Lung (tissue), 12 donors: ENCODE measurements around the gene PTPRJ. TPM values are rescaled to one million over a fixed set of nuclear protein-coding genes. Genes with fewer than 3 reads are reported as not detected.

ENCODE experiments used
- ATAC-seq: fragments of 200-7000 bp; cut with Tn5 transposase; one replicate; pipeline ENCODE4 v1.9.1; 2020; ENCODE audit warnings: moderate number of reproducible peaks; ENCODE audit not compliant: insufficient read depth, low FRiP score
- DNase-seq, 3 donors: peaks; one replicate each; pipeline ENCODE4 v3.0.0-alpha.2; 2013 to 2017
- H3K27ac ChIP-seq, 2 donors: one replicate each; pipeline ENCODE4 v1.5.1; 2013; ENCODE audit warnings: mild to moderate bottlenecking in 2 of 2, moderate library complexity in 2 of 2, control low read depth in 1 of 2, inconsistent platforms in 1 of 2, low read depth in 1 of 2, low read length in 1 of 2
- H3K27me3 ChIP-seq, 3 donors: one replicate each; pipeline ENCODE4 v1.5.1; 2013; ENCODE audit warnings: low read length in 2 of 3; ENCODE audit not compliant: control insufficient read depth in 3 of 3, insufficient read depth in 3 of 3
- H3K36me3 ChIP-seq, 4 donors: one replicate each; pipeline ENCODE4 v1.5.1; 2013; ENCODE audit warnings: low read length in 4 of 4, mild to moderate bottlenecking in 1 of 4, moderate library complexity in 1 of 4; ENCODE audit not compliant: control insufficient read depth in 4 of 4, insufficient read depth in 4 of 4
- H3K4me1 ChIP-seq, 5 donors: one replicate each; pipeline ENCODE4 v1.5.1; 2013; ENCODE audit warnings: low read length in 5 of 5, mild to moderate bottlenecking in 2 of 5, moderate library complexity in 1 of 5; ENCODE audit not compliant: control insufficient read depth in 5 of 5, insufficient read depth in 5 of 5
- H3K4me3 ChIP-seq: one replicate; pipeline ENCODE4 v1.5.1; 2013; ENCODE audit warnings: mild to moderate bottlenecking, control low read depth, moderate library complexity
- H3K9ac ChIP-seq, 2 donors: one replicate each; pipeline ENCODE4 v1.5.1; 2013; ENCODE audit warnings: low read length in 2 of 2, control low read depth in 1 of 2; ENCODE audit not compliant: insufficient read depth in 1 of 2
- H3K9me3 ChIP-seq, 4 donors: one replicate each; pipeline ENCODE4 v1.5.1; 2013; ENCODE audit warnings: low read length in 3 of 4, mild to moderate bottlenecking in 1 of 4, moderate library complexity in 1 of 4; ENCODE audit not compliant: control insufficient read depth in 4 of 4, insufficient read depth in 3 of 4
- CTCF ChIP-seq: IDR thresholded peaks from 2 replicates; pipeline ENCODE4 v1.5.1; 2012; ENCODE audit warnings: mild to moderate bottlenecking; ENCODE audit errors: control extremely low read depth, extremely low read depth
- WGBS, 2 donors: extraction: QIAGEN DNeasy Blood & Tissue Kit; methylation state at CpG; one replicate each; pipeline ENCODE4 v1.1.7; 2013; 5-methylcytosine and 5-hydroxymethylcytosine counted together
- polyA plus RNA-seq, 2 donors: library from polyadenylated mRNA; stranded (reverse); fragments of 200-250 nt; gene quantifications; one replicate each; pipeline ENCODE4 v1.2.1, GENCODE V29; 2013
- total RNA-seq, 2 donors: library from RNA; depleted of rRNA in 1 of 2; stranded (reverse); fragments of >200 nt in 1 of 2; gene quantifications; one replicate each; pipeline ENCODE4 v1.2.1, GENCODE V29; 2014 to 2021
- donor health status: control.
- donor health status: control.
- donor health status: Bipolar disorder and iron deficiency.
- donor health status: healthy.
- donor health status: DM: yes; HTN: yes; CAD: no.

PTPRJ gene
- total and polyA plus RNA-seq, 4 donors, result 3.9 to 51.4 (median 32.0) TPM

GRCh38 chr11:48017105-48017830, 36.9 kb downstream of the PTPRJ start:
- no peak for DNase-seq
- Histone ChIP-seq H3K27ac (no peak overlapping the region), H3K9ac (no peak overlapping the region), H3K36me3 (no peaks in the 10 kb centered on the region), H3K27me3 (no peaks in the 10 kb centered on the region), H3K4me1 (peaks cover 0 to 23% (median 11%) of the 10 kb centered on the region in 5 donors), H3K9me3 (no peaks in the 10 kb centered on the region), H3K4me3 (no peak overlapping the region)
- no peak for ATAC-seq
- no peak for TF ChIP-seq CTCF
- 13 to 34% methylated on average over 1 of the region's 1 CpG for WGBS, 2 donors

- TF ChIP-seq CTCF, result no peak
- Histone ChIP-seq H3K9me3 (no peaks in the 10 kb centered on the region), H3K4me1 (peaks cover 0 to 23% (median 11%) of the 10 kb centered on the region in 5 donors), H3K36me3 (no peaks in the 10 kb centered on the region), H3K27ac (no peak overlapping the region), H3K4me3 (no peak overlapping the region), H3K9ac (peak overlapping the region in 1 of 2 donors; percentile 19), H3K27me3 (no peaks in the 10 kb centered on the region)
- DNase-seq (peak; percentile 28 to 56 (median 51)), ATAC-seq (no peak)
- WGBS, 2 donors, result 62 to 64% methylated on average over 3 of the region's 3 CpGs
Observed at GRCh38 chr11:48017831-48018527, 37.6 kb downstream of the PTPRJ start.

GRCh38 chr11:48018528-48019216, 38.3 kb downstream of the PTPRJ start:
- DNase-seq (peak; percentile 46 to 64 (median 57)), ATAC-seq (no peak)
- Histone ChIP-seq H3K4me1 (peaks cover 0 to 23% (median 11%) of the 10 kb centered on the region in 5 donors), H3K36me3 (no peaks in the 10 kb centered on the region), H3K27me3 (no peaks in the 10 kb centered on the region), H3K4me3 (no peak overlapping the region), H3K27ac (peak overlapping the region in 1 of 2 donors; percentile 68), H3K9ac (peak overlapping the region; percentile 58 to 74), H3K9me3 (no peaks in the 10 kb centered on the region)
- WGBS, 2 donors, result 69% methylated on average over 15 of the region's 15 CpGs
- no peak for TF ChIP-seq CTCF
